GM18951 (cell line): Measurements from ENCODE around the gene ERC1.
"Not testable (repeated sequence)": the region's sequence is repeated elsewhere in the genome, so short reads cannot be mapped to it uniquely, and the experiment has no call there.

Experiments
- POLR2A ChIP-seq: IDR thresholded peaks from 4 replicates; pipeline ENCODE4 v1.6.1; 2011; ENCODE audit warnings: mild to moderate bottlenecking; ENCODE audit not compliant: insufficient read length, insufficient read depth; ENCODE audit errors: extremely low read depth
- in situ Hi-C: fragments of 300-500 bp; cut with MboI; formaldehyde crosslinking; loops from one replicate; pipeline ENCODE4 v1.12.0; 2022; ENCODE audit warnings: low sequenced_read_pairs, mixed read lengths, inconsistent platforms; ENCODE audit not compliant: unreplicated experiment

The ERC1 gene

GRCh38 chr12:1332327-1332726 is 341.3 kb downstream of the ERC1 start:
- in situ Hi-C loops, result no loop called here
- no peak for TF ChIP-seq POLR2A

GRCh38 chr12:1338483-1339177 is 347.6 kb downstream of the ERC1 start:
- in situ Hi-C loops, result no loop called here

GRCh38 chr12:1339178-1339541 is 348.1 kb downstream of the ERC1 start:
- in situ Hi-C loops, result not testable (repeated sequence)

More at GRCh38 chr12:1338483-1339177, 347.6 kb downstream of the ERC1 start:
- TF ChIP-seq POLR2A, result no peak

GRCh38 chr12:1339618-1340319 is 348.7 kb downstream of the ERC1 start:
- in situ Hi-C loops, result no loop called here
- no peak for TF ChIP-seq POLR2A

GRCh38 chr12:1341270-1341669 is 350.2 kb downstream of the ERC1 start:
- in situ Hi-C loops, result not testable (repeated sequence)

- in situ Hi-C loops, result no loop called here
- no peak for TF ChIP-seq POLR2A
Observed at GRCh38 chr12:1343422-1343821, 352.4 kb downstream of the ERC1 start.

GRCh38 chr12:1344245-1344644 is 353.2 kb downstream of the ERC1 start:
- TF ChIP-seq POLR2A, result no peak
- in situ Hi-C loops, result no loop called here

- in situ Hi-C loops, result no loop called here
- TF ChIP-seq POLR2A, result no peak
Observed at GRCh38 chr12:1346126-1346525, 355.1 kb downstream of the ERC1 start.

GRCh38 chr12:1347294-1347693 is 356.3 kb downstream of the ERC1 start:
- no peak for TF ChIP-seq POLR2A
- in situ Hi-C loops, result no loop called here

- TF ChIP-seq POLR2A, result no peak
- in situ Hi-C loops, result no loop called here
Observed at GRCh38 chr12:1348606-1349005, 357.6 kb downstream of the ERC1 start.

GRCh38 chr12:1350055-1350933 is 359.3 kb downstream of the ERC1 start:
- TF ChIP-seq POLR2A, result no peak
- in situ Hi-C loops, result no loop called here

- no peak for TF ChIP-seq POLR2A
- in situ Hi-C loops, result no loop called here
Observed at GRCh38 chr12:1350934-1351240, 359.9 kb downstream of the ERC1 start.

- in situ Hi-C loops, result no loop called here
Observed at GRCh38 chr12:1351926-1352325, 360.9 kb downstream of the ERC1 start.

GRCh38 chr12:1353451-1353850 is 362.4 kb downstream of the ERC1 start:
- no peak for TF ChIP-seq POLR2A
- in situ Hi-C loops, result no loop called here

More at GRCh38 chr12:1351926-1352325, 360.9 kb downstream of the ERC1 start:
- TF ChIP-seq POLR2A, result no peak
